ENCODE results near the gene SOX5.

Gene SOX5

DNA sequence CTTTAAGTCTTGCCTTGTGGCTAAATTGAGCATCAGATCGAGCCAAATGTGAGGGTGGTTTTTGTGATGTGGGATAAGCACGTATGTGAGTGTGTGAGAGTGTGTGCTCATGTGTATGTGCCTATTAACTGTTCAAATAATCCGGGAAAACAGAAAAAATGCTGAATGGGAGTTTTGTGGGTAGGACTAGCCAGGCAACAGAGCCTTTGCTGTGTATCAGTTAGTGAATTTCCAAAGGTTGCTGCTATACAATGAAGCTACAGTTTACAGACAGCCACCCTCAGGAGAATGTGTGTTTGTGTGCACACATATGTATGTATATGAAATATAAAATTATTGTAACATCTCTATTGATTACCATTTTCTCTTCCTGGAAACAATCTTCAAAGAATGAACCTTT is 154.0 kb downstream of the SOX5 start:
- H3K9me3 Mint-ChIP-seq: no peaks in the 10 kb centered on the region
- H3K27me3 Mint-ChIP-seq: no peaks in the 10 kb centered on the region
- H3K4me3 Mint-ChIP-seq: no peak overlapping the region
- H3K27ac Mint-ChIP-seq: no peak overlapping the region
- no peaks in the 10 kb centered on the region for H3K36me3 Mint-ChIP-seq
- no peaks in the 10 kb centered on the region for H3K4me1 Mint-ChIP-seq
- DNase-seq (ENCODE audit: low spot score in 2 of 2): no peak
- ATAC-seq (ENCODE audit: low read depth): no peak

DNA sequence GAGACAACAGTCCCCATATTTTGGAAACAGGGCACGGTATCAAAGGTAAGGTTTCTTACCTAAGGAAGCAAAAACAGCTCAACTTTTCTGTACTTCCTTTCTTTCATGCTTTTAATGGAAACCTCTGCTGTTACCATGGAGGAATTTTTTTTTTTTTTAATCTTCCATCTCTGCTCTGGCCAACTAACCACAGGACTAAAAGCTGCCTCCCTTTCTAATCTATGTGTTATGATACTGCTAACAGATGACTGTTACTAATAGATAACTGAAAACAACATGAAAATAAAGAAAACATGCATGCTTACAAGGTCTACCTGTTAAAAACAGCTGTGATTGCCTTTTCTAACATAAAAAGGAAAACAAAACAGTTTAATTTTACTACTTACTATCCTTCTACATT is 168.4 kb downstream of the SOX5 start:
- Mint-ChIP-seq H3K4me1 (no peaks in the 10 kb centered on the region), H3K27ac (no peak overlapping the region), H3K4me3 (no peak overlapping the region), H3K27me3 (no peaks in the 10 kb centered on the region), H3K36me3 (no peaks in the 10 kb centered on the region), H3K9me3 (no peaks in the 10 kb centered on the region)
- DNase-seq (ENCODE audit: low spot score in 2 of 2) (no peak), ATAC-seq (ENCODE audit: low read depth) (no peak)

DNA sequence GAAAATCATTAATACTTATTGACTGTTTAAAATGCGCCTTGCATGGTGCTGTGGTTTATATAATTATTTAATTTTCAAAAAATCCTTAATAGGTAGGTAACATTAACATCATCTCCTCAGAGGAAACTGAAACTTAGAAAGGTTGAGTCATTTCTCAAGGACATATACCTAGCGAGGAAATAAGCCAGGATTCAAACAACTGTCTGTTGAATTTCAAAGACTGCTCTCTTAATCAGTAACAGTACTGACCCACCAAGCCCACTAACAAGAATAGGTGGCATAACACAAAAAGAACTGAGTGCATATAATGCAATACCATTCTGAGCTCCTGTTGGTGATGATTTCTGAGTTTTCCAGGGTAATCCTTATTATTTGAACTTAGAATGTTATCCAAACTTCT is 174.3 kb downstream of the SOX5 start:
- no peak overlapping the region for H3K4me3 Mint-ChIP-seq
- ATAC-seq (ENCODE audit: low read depth) (no peak), DNase-seq (ENCODE audit: low spot score in 2 of 2) (no peak)
- H3K27ac Mint-ChIP-seq: no peak overlapping the region
- H3K36me3 Mint-ChIP-seq: no peaks in the 10 kb centered on the region
- no peaks in the 10 kb centered on the region for H3K9me3 Mint-ChIP-seq
- H3K4me1 Mint-ChIP-seq: no peaks in the 10 kb centered on the region
- no peaks in the 10 kb centered on the region for H3K27me3 Mint-ChIP-seq

DNA sequence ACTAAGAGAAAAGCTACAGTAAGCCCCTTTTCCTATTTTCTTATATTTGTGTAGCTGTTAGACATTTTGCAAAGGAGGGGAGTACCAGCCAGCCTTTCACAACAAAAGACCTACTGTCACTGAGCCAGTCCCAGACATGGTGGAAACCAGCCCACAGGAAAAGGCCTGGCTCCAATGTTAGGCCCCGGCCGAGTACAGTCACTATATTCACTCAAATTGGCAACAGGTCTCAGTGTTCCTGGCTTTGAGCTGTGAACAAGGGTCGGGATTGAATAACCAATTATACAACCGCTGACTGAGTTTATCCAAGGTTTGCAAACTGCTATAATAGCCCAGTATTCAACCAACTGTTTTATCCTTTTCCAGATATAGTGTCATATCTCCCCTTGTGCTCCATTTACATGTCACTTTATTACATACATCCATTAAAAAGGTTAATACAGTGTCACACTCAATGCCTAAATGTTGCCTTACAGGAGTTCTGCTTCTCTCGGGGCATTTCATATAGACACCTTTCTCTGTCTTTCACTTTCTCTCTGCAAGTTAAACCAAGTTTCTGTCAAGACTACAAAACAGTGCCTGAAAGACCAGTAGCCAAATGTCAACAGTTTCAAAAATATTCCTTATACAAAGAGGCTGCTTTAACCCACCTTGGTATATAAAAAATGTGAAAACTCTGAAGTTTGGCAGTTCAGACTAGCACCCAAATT is 178.1 kb downstream of the SOX5 start:
- no peaks in the 10 kb centered on the region for H3K36me3 Mint-ChIP-seq

DNA sequence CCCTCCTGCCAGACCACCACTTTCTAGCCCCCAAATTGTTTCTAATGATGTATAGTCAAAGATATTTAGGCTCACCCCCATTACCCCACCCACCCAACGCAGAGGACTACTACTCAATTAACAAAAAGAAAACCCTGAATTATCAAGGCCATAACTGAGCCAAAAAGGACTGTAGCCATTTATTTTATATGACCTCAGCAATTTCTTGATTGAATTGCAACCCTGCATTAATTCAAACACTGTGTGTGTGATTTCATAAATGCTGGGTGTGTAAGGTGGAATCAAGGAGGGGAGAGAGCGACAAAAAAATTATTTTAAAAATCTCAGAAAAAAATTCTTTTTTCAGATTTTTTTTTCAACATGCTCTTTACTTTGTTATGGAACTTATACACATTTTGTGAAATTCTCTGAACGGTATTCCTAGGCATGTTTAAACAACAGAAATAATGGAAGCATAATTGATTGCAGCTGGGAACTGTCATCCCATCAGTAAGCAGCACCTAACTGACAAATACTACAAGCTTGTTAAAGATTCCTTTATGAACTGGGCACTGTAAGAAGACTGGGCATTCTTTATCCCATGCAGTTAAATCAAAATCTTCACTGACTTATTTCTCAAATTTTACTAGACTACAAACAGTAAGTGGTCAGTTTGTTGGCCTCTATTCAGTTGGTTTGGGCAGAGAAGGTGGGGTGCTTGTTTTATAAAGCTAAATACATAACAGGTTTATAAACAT is 179.1 kb downstream of the SOX5 start:
- H3K4me3 Mint-ChIP-seq: no peak overlapping the region
- H3K36me3 Mint-ChIP-seq: no peaks in the 10 kb centered on the region
- no peak for ATAC-seq (ENCODE audit: low read depth)
- no peak overlapping the region for H3K27ac Mint-ChIP-seq
- DNase-seq (ENCODE audit: low spot score in 2 of 2): no peak
- H3K4me1 Mint-ChIP-seq: no peaks in the 10 kb centered on the region
- H3K27me3 Mint-ChIP-seq: no peaks in the 10 kb centered on the region
- no peaks in the 10 kb centered on the region for H3K9me3 Mint-ChIP-seq

More for the DNA sequence above, 178.1 kb downstream of the SOX5 start:
- DNase-seq (ENCODE audit: low spot score in 2 of 2) (no peak), ATAC-seq (ENCODE audit: low read depth) (no peak)
- no peak overlapping the region for H3K27ac Mint-ChIP-seq
- no peaks in the 10 kb centered on the region for H3K27me3 Mint-ChIP-seq
- H3K9me3 Mint-ChIP-seq: no peaks in the 10 kb centered on the region
- no peaks in the 10 kb centered on the region for H3K4me1 Mint-ChIP-seq
- H3K4me3 Mint-ChIP-seq: no peak overlapping the region

DNA sequence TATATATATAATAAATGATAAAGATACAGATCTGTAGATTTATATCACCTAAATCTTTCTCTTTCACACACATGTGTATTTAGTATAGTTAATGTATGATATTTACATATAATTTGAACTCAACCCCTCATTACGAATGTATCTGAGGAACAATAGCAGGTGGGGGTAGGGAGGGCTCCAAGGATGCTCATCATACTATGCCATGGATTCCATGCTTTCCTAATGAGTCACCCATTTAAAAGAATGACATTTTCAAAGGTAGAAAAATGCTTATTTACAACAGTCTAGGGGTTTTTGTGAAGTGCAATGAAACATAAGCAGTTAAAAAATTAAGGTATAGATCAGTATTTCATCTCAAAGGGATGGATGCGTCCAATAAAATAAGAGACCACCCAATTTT is 181.6 kb downstream of the SOX5 start:
- Mint-ChIP-seq H3K27ac (no peak overlapping the region), H3K27me3 (no peaks in the 10 kb centered on the region), H3K4me1 (no peaks in the 10 kb centered on the region), H3K36me3 (no peaks in the 10 kb centered on the region), H3K4me3 (no peak overlapping the region), H3K9me3 (no peaks in the 10 kb centered on the region)
- DNase-seq (ENCODE audit: low spot score in 2 of 2) (no peak), ATAC-seq (ENCODE audit: low read depth) (no peak)

DNA sequence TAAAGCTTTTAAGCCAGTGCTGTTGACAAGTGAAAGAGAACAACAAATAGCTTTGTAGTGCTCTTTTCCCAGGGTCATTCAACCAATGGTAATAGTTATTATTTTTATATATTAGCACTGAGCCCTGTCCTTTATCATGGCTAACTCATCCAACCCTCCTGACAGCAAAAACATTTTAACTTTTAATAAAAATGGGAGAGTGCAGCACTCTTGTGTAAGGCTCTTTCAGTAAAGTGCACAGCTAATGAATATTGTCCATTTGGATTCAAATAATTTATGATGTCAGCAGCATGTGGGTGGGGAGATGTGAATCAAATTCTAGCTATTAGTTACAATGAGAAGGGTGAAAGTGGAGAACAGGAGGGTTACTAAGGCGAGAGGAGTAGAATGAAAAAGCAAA is 185.7 kb downstream of the SOX5 start:
- Mint-ChIP-seq H3K9me3 (no peaks in the 10 kb centered on the region), H3K27ac (no peak overlapping the region), H3K4me3 (no peak overlapping the region), H3K36me3 (no peaks in the 10 kb centered on the region), H3K4me1 (no peaks in the 10 kb centered on the region), H3K27me3 (no peaks in the 10 kb centered on the region)
- ATAC-seq (ENCODE audit: low read depth) (no peak), DNase-seq (ENCODE audit: low spot score in 2 of 2) (no peak)

DNA sequence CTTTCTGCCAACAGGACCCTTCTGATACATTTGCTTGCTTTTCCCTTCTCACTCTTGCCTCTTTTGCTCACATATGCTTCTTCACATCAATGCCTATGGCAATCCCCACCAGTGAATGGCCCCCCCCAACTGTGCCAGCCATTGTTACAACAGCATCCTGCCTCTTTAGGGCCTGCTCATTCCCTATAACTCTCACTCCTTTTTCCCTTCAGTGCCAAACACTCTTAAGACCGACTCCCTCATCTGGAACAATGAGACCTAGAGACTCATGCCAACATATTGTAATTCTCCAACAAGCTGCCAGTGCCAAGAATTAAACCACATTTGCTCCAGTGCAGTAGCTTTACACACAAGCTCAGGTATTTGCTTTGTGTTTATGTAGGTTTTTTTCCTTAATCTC is 189.0 kb downstream of the SOX5 start:
- Mint-ChIP-seq H3K4me1 (no peaks in the 10 kb centered on the region), H3K27ac (no peak overlapping the region), H3K9me3 (no peaks in the 10 kb centered on the region), H3K36me3 (no peaks in the 10 kb centered on the region), H3K4me3 (no peak overlapping the region), H3K27me3 (no peaks in the 10 kb centered on the region)
- ATAC-seq (ENCODE audit: low read depth) (no peak), DNase-seq (ENCODE audit: low spot score in 2 of 2) (no peak)

DNA sequence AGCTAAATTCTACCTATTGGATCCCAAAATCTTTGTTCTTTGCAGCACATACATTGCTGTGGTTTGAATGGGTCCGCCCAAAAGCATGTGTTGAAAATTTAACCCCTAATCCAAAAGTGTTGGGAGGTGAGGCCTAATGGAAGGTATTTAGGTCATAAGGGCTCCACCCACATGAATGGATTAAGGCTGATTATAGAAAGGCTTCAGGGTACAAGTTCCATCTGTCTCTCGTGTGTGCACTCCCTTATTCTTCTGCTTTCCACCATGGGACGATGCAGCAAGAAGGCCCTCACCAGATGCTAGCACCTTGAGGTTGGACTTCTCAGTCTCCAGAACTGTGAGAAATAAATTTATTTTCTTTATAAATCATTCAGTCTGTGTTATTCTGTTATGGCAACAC is 190.9 kb downstream of the SOX5 start:
- Mint-ChIP-seq H3K36me3 (no peaks in the 10 kb centered on the region), H3K9me3 (no peaks in the 10 kb centered on the region), H3K27me3 (no peaks in the 10 kb centered on the region), H3K27ac (no peak overlapping the region), H3K4me3 (no peak overlapping the region), H3K4me1 (no peaks in the 10 kb centered on the region)
- ATAC-seq (ENCODE audit: low read depth): no peak
- no peak for DNase-seq (ENCODE audit: low spot score in 2 of 2)

DNA sequence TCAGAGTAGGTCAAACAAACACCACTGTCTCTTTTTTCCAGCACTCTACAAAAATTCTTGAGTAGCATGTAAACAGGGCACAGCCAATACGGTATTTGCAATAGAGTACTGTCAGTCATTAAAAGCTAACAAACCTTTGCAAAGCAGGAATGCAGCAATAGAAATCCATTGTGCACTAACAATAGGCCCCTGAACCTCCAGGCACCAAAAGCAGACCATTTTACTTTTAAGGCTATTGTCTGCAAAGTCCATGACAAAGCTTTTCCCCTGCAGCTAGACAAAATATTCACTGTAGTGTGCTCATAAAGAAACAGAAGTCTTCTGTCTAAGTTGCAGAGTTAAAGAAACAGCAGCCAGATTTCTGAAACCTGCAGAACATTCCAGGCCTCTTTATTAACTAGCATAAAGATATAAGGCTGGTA is 191.9 kb downstream of the SOX5 start:
- H3K27ac Mint-ChIP-seq: no peak overlapping the region
- DNase-seq (ENCODE audit: low spot score in 2 of 2): no peak
- no peaks in the 10 kb centered on the region for H3K9me3 Mint-ChIP-seq
- H3K4me3 Mint-ChIP-seq: no peak overlapping the region
- H3K27me3 Mint-ChIP-seq: no peaks in the 10 kb centered on the region
- H3K4me1 Mint-ChIP-seq: no peaks in the 10 kb centered on the region
- ATAC-seq (ENCODE audit: low read depth): no peak
- H3K36me3 Mint-ChIP-seq: no peaks in the 10 kb centered on the region

DNA sequence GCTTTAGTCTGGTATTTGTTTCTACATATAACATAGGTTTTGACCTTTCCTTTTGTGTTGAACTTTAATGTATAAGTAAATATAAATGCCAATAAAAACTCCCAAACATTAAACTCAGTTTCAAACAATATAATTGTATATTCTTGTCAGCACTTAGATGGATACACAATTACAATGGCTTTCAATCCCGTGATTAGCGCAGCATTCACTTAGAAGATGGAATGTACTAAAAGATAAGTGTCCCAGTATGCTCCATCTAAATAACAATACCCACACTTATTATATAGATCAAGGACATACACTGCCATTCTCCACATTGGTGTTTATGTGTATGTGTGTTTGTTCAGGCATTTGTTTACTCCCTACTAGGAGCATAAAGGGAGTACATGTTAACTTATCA is 193.1 kb downstream of the SOX5 start:
- Mint-ChIP-seq H3K4me1 (no peaks in the 10 kb centered on the region), H3K27me3 (no peaks in the 10 kb centered on the region), H3K4me3 (no peak overlapping the region), H3K27ac (no peak overlapping the region), H3K36me3 (no peaks in the 10 kb centered on the region), H3K9me3 (no peaks in the 10 kb centered on the region)
- DNase-seq (ENCODE audit: low spot score in 2 of 2) (no peak), ATAC-seq (ENCODE audit: low read depth) (no peak)

DNA sequence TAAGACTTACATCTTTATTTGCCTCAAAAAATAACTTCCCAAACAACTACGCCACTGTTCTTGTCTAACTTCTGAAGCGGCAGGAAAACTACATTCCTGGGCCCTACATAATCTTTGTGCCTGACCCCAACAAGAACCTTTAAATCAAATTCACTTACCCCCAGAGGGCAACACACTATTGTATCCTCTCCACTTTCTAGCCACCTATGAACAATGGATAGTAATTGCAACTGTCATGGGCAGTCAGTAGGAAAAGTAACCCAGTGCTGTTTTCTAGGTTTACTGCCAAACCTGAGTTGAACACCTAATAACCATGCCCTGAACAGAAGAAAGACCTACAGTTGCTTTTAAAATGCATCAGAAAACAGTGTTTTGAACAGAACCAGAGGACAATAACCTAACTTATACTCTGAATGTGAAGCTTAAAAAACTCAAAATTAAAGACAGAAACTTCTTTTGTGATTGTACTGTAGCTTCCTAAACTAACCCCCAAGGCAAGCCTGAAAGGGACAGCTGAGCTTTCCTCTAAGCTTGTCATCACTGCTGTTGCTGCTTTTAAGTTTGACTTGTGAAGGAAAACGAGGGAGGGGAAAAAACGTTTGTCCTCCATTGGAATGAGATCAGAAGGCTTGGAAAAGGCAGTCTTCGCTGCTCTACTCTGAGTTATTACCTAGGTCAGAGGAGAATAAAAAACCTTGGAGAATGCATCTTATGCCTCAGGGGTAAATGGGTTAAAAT is 195.7 kb downstream of the SOX5 start:
- no peak overlapping the region for H3K27ac Mint-ChIP-seq
- no peak for ATAC-seq (ENCODE audit: low read depth)
- no peak for DNase-seq (ENCODE audit: low spot score in 2 of 2)
- H3K9me3 Mint-ChIP-seq: no peaks in the 10 kb centered on the region
- H3K4me3 Mint-ChIP-seq: no peak overlapping the region
- no peaks in the 10 kb centered on the region for H3K4me1 Mint-ChIP-seq
- no peaks in the 10 kb centered on the region for H3K36me3 Mint-ChIP-seq
- H3K27me3 Mint-ChIP-seq: no peaks in the 10 kb centered on the region

DNA sequence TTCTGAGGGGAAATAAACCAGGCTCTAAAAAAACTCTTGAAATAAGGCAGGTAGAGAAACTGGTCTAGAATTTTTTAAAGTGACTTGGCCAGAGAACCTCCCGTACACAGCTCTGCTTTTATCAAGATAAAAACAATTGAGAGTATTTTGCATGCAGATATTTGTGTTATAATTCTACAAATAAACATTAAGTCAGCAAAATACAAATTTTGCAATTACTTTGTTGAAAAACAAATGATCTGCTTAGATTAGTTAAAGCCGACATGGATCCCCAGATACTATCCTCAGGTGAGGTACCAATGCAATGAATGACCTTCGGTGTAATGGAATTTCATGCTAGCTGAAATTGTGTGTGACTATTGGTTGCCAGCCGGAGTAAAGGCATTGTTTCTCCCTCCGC is 197.2 kb downstream of the SOX5 start:
- no peaks in the 10 kb centered on the region for H3K36me3 Mint-ChIP-seq
- H3K4me3 Mint-ChIP-seq: no peak overlapping the region
- ATAC-seq (ENCODE audit: low read depth): no peak
- H3K9me3 Mint-ChIP-seq: no peaks in the 10 kb centered on the region
- no peak for DNase-seq (ENCODE audit: low spot score in 2 of 2)
- H3K4me1 Mint-ChIP-seq: no peaks in the 10 kb centered on the region
- H3K27ac Mint-ChIP-seq: no peak overlapping the region
- no peaks in the 10 kb centered on the region for H3K27me3 Mint-ChIP-seq

DNA sequence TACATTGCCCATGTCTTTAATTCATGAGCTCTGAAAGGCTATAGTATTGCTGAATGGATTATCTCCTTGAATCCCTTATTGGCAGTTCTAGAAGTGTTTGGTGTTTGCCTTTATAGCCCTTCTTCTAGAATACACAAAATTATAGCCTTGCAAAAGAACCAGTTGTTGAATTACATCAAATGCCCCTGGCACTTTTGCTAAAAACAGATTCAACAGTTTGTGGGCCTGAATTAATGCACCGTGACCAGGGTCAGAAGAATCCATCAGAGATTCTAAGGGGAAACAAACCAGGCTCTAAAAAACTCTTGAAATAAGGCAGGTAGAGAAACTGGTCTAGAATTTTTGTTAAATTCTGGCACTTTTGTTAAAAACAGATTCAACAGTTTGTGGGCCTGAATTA is 197.8 kb downstream of the SOX5 start:
- DNase-seq (ENCODE audit: low spot score in 2 of 2) (no peak), ATAC-seq (ENCODE audit: low read depth) (no peak)
- Mint-ChIP-seq H3K9me3 (no peaks in the 10 kb centered on the region), H3K27me3 (no peaks in the 10 kb centered on the region), H3K36me3 (no peaks in the 10 kb centered on the region), H3K27ac (no peak overlapping the region), H3K4me1 (no peaks in the 10 kb centered on the region), H3K4me3 (no peak overlapping the region)

Data from memory B cell (primary cell).